Suppressor macrophage treated with lipopolysaccharide for 1 hour (primary cell): ENCODE results near the gene GRID2.

Source experiments
- DNase-seq, 3 donors: peaks; one replicate each; pipeline ENCODE4 v3.0.0-alpha.2; 2020 to 2022

GRID2 gene

DNA sequence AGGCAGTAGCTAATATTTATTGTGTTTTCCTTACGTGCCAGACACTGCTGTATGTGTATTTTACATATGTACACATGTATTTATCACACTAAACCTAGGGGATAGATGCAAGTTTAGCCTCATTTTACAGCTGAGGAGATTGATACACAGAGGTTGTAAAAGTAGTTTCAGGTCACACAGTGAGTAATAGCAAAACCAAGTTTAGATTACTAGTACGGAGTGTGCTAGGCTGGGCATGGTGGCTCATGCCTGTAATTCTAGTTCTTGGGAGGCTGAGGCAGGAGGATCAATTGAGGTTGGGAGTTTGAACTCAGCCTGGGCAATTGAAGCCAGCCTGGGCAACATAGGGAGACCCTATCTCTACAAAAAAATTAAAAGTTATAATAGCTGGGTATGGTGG, 823.7 kb downstream of the GRID2 start:
- no peak for DNase-seq

DNA sequence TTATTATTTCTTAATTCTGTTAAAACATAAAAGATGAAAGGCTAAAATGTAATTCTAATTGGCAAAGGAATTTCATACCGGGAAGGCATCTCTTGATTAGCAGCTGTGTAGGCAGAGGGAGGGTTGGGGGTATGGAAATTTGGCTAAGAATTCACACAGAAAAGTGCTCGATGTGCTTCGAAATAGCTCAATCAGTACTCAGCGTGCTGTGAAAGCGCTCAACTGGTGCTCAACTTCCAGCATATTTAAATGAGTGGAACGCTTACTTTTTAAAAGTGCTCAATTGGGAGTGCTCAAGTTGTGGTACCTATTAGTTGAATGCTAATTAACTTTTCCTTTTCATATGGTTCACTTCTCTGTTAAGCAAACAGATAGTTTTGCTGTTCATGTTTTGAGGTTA, 828.9 kb downstream of the GRID2 start:
- DNase-seq: no peak

DNA sequence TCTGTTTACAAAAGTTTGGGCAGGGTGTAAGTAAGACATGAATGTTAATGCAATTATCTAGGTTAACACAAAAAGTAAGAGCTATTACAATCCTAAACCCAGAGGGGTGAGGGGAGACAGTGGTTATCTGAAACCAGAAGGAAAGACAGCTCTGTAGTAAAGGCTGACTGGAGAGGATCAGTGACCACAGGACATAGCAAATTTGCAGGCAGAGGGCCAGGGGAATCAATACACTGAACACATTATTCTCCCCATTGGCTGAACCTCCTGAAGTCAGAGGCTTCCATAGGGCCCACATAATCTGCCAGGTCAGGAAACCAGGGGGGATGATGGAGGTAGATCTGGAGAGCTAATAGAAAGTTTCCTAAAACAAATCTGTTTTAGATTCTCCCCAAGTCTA, 835.4 kb downstream of the GRID2 start:
- DNase-seq: no peak

DNA sequence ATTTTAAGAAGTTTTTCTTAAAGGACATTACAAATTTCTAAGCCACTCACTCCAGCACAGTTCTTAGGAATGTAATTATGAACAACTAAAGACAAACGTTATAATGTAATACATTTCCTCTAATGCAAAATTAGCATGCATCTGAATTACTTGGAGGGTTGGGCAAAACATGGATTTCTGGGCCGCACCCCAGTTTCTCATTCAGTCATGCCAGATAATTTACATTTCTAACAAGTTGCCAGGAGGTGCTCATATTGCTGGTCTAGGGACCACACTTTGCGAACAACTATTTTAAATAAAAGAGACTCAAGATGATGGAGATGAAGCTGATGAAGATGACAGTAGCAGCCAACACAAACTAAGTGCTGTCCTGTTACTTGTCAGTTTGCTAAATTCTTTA, 840.1 kb downstream of the GRID2 start:
- no peak for DNase-seq

DNA sequence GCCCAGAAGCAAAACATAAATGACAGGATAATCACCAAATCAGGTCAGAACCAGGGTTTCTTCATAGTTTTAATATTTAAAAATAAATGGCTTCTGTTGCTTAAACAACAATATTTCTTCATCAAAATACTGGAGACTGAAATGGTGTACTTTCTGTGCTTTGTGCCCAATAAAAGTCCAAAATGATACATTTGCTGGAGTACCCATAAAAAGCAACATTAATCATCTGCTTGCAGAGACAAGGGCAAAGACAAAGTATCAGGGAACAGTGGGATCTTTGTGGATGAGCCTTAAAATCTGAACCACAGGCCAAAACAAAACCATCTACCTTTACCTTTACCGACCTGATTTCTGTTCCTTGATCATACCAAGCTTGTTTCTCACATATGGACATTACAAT, 840.9 kb downstream of the GRID2 start:
- DNase-seq: no peak

DNA sequence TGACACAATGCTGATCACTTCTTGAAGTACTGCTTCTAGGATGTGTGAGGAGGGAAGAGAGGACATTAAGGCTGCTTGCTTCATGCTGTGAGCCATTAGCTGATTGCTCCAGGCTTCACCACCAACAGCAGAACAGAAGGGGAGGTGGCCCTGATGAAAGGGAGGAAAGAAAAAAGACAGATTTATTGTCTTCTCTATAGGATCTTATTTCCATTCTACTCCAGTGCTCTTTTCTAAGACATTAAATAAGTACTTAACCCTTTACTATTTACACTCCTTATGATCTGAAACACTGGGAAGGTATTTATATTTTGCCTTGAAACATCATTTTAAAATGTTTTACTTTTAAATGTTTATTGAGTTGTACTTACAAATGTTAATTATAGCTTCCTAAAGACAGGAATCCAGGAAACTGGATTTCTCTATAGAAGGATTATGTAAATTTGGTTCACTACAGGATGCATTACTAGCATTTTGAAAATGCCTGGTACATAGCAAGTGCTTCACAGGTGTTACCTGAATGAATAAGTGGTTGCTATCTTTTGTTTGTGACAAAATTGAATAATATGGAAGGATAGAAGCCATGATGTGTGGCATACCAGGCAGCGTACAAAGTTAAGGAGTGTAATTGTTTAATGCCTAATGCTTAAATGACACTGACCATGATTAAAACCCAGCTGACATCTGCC, 843.9 kb downstream of the GRID2 start:
- DNase-seq: no peak

DNA sequence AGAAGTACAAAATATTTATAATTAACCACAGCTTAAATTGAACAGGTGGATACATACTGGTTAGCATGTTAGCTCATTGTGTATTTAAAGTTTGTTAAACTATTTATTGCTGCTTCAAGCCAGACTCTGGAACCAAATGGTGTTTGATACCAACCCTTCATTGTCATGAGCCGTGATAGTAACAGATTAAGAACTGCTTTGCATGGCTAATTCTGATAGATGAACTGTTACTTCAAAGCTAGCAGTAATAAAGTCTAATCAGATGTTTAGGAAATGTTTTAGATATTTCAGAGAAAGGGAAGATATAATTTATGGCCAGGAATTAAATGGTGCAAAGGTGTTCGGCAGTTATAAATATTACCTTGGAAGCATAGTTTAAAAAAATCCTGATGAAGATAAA, 848.7 kb downstream of the GRID2 start:
- no peak for DNase-seq

DNA sequence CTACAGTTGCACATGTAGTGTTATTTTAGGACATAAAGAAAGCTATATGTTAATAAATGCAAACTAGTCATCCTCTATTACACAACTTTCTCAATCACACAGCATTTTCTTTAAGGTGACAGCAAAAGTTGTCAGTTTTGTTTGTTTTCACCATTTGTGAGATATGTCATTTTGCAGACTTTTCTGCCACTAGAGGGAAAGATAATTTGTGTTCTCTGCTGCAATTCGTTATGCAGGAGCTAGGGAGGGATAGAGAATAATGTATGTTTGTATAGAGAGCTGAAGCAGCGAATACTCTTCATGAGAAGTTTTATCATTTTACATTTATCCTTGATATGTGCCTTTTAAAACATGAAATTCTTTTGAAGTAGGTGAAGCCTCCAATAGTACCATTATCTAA, 854.2 kb downstream of the GRID2 start:
- no peak for DNase-seq

DNA sequence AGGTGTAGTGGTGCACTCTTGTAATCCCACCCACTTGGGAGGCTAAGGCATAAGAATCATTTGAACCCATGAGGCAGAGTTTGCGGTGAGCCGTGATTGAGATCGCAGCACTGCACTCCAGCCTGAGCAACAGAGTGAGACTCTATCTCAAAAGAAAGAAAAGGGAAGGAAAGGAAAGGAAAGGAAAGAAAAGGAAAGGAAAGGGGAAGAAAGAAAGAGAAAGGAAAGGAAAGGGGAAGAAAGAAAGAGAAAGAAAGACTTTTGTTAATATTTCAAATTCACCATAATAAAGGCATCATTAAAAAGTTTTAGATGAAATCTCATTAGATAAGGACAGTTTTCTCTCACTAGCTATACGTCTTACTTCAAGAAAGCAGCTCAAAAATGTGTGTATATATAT, 864.3 kb downstream of the GRID2 start:
- DNase-seq: no peak

DNA sequence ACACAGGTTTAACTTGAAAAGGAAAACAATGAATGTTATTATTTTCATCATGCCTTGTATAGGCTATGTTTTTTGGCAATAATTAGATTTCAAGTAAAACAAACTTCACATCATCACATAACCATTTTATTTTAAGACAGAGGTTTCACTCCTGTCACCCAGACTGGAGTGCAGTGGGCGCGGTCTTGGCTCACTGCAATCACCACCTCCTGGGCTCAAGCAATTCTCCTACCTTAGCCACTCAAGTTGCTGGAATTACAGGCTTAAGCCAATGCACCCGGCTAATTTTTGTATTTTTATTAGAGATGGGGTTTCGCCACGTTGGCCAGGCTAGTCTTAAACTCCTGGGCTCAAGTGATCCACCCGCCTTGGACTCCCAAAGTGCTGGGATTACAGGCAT, 866.2 kb downstream of the GRID2 start:
- DNase-seq: no peak

DNA sequence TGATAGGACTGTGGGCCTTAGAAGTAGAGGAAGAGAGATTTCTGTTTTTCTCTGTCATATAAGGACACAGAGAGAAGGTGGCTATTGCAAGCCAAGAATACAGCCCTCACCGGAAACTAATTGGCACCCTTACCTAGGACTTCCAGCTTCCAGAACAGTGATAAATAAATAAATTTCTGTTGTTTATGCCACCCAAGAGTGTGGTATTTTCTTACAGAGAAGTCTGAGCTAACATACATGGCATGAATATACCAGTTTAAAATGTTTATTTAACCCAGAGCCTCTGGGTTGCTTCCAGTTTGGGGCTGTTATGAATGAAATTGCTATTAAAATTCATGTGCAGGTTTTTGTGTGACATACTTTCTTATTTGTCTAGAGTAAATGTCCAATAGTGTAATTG, 870.8 kb downstream of the GRID2 start:
- DNase-seq: no peak

DNA sequence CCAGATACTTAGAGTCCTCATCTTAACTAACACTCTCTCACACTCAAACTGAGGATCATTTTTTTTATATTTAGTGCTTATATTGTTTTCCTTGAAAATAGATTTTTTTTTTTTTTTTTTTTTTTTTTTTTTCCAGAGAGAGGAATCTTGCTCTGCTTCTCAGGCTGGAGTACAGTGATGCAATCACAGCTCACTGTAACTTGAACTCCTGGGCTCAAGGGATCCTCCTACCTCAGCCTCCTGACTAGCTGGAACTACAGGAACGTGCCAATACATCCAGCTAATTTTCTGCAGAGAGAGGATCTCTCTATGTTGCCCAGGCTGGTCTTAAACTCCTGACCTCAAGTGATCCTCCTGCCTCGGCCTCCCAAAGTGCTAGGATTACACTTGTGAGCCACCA, 874.5 kb downstream of the GRID2 start:
- no peak for DNase-seq

DNA sequence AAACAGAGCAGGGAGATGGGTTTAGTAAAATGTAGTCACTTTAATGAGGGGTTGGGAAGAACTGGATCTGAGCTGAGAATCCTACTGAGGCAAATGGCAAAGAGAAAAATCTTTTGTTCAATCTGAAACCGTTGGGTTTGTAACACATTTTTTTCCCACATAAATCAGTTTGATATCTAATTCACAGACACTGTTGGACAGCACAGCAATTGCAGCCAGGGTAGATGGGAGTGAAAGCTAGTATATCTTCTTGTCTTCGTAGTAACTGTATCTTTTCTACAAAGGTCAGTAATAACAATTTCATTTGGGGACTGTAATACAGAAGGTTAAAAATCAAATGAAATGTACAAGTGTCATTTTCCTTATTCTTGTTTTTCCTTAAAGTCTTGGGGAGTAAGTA, 875.3 kb downstream of the GRID2 start:
- DNase-seq: no peak

DNA sequence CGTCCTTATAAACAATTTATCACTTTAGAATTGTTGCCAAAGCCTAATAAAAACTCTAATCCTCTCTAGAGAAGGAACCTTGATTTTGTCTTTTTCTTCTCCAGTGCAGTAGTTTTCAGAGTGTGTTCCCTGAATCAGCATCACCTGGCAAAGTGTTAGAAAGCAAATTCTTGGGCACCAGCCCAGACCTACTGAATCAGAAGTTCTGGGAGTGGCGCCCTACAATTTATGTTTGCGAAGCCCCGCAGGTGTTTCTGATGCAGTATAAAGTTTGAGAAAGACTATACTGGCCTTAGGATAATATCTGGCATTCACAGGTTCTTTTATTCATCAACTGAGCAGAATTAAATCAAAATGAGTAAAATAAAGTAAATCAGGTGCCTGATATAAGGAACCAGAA, 879.0 kb downstream of the GRID2 start:
- DNase-seq: no peak

DNA sequence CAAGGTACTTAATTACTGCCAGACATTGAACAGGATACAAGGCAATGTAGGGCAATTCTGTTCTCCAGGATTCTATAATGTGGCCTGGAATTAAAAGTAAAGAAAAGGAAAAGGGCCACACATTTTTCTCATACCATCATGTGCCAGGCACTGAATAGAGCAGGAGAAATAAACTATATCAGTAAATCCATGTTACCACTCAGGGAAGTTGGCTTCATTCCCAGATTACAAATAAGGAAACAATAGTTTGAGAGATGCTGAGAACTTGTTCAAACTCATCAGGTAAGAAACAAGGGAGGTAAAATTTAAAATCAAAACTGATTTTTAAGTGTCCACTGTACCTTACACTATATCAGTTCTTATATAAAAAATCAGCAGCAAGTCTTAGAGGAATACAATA, 879.8 kb downstream of the GRID2 start:
- DNase-seq: no peak

DNA sequence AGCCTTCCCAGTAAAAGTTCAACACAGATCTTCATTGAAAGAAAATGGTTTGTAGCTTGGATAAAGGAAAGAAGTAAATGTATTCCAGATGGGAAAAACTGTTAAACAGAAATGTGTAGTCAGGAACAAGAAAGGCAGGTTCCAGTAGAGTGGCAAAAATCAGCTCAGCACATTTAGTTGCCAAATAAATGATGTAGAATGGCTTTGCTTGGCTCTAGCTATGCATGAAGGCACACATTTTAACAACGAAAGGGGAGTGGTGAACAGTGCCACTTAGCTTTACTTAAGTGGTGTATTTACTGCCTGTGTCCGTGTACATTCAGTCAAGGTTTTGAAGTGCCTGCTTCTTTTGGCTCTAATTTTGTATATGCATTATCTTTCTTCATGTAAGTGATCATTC, 880.3 kb downstream of the GRID2 start:
- no peak for DNase-seq

DNA sequence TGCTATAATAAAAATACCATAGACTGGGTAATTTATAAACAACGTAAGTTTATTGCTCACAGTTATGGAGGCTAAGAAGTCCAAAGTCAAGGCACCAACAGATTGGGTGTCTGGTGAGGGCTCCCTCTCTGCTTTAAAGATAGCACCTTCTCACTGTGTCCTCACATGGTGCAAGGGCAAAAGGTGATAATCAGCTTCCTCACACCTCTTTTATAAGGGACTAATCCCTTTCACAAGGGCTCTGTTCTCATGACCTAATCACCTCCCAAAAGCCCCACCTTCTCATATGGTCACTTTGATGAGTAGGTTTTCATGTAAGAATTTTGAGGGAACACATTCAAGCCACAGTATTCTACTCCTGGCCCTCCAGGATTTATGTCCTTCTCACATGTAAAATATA, 883.1 kb downstream of the GRID2 start:
- no peak for DNase-seq

DNA sequence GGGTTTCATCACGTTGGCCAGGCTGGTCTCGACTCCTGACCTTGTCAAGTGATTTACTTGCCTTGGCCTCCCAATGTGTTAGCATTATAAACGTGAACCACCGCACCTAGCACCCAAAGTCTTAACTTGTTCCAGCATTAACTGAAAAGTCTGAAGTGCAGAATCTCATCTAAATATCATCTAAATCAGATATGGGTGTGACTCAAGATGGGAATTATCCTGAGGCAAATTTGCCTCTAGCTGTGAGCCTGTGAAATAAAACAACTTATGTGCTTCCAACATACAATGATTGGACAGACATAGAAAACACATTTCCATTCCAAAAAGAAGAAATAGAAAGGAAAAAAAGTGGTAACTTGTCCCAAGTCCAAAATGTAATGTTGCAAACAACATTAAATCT, 883.7 kb downstream of the GRID2 start:
- no peak for DNase-seq

DNA sequence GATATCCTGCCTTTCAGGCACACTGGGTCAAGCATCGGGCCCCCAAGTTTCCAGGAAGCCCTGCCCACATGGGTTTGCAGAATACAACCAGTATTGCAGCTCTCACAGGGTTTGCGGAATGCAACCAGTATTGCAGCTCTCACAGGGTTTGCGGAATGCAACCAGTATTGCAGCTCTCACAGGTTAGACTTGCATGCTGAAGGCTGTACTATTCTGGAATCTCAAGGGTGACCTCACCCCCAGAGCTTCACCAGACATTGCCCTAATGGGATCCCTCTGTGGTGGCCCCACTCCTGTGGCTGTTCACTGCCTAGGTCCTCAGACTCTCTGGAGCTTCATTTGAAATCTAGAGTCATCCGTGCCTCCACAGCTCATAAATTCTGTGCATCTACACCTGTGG, 884.1 kb downstream of the GRID2 start:
- DNase-seq: no peak

DNA sequence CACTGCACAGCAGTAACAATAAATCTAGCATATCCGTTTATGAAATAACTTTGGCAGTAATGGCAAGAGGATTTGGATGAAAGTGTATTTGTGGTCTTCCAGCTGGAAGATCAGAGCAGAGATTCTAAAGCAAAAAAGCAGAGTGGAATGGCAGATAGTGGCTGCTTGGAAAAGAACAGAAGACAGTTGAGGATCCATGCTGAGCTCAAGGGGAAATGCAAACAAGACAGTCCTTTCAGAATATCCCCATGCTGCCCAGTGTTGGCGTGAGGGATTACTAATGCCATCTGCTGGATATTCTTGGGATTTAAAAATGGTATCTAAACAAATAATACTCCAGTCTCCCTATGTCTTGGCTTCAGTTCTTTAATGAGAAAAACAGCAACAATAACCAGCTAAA, 895.7 kb downstream of the GRID2 start:
- DNase-seq: no peak

DNA sequence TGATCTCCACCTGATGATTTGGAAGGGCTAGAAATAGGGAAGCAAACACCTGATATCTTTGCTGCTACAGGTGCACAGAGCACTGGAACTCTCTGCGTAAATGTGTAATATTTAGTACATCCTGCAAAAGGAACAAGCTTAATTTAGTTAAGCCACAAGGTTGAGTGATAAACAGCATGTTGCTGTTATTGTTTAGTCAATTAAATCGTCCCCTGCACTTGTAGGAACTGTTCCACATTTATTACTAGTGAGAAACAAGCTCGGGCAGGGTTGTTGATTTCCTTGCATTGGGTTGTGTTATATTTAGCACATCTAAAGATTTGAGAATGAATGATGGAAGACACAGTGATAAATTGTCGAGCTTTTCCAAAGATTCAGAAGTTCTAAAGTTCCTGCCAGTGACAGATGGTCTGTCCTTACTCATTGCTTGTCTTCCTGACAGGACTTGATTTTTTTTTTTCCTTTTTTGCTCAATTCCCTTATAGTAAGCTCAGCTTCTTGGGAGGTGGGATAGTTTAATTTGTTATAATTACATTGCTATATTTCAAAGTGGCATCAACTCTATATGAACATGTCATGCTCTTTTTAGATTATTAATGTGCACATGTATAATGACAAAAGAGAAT, 897.8 kb downstream of the GRID2 start:
- DNase-seq: no peak

DNA sequence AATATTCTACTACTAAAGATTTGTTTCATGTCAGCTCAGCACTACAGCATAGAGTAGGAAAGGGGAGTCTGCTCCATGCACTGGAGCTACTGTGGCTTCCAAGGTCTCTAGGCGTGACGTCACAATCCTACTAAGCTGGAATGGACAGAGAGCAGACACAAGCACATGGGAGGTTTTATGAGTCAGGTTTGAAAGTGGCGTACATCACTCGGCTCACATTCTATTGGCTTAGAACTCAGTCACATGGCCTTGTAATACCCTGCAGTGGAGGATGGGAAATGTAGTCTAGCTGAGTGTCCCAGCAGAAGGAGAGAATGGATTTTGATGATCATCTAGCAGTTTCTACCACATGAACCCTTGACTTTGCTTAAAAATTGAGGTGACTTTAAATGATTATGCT, 899.9 kb downstream of the GRID2 start:
- no peak for DNase-seq

DNA sequence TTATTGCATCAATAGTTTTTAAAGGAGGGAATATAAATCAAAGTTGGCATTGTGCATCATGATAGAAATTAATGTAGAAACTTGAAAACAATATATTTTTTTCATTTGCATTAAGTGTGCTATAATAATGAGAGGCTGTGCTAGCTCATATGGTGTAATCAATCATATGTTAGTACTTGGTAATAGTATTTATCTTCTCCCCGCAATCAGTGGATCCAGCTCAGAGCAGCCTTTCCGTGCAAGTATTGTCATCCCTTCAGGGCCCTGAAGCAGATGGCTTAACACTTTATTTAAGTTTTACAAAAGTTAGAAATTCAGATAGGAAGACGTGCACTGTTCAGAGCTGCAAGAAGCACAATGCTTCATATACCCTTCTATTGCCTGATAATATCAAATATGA, 908.5 kb downstream of the GRID2 start:
- no peak for DNase-seq

DNA sequence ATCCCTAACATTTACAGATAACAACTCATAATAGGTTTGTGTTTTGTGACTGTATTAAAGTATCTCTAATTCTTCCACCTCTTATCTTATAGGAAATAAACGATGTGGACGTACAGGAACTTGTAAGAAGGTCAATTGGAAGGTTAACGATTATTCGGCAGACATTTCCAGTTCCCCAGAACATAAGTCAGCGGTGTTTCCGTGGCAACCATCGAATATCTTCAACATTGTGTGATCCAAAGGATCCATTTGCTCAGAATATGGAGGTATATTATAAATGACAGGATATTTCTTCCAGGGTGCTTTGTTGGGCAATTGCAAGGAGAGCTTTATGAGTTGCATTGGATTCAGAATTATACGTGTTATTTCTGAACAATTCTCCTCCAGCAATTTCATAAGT, 912.9 kb downstream of the GRID2 start:
- DNase-seq: no peak

DNA sequence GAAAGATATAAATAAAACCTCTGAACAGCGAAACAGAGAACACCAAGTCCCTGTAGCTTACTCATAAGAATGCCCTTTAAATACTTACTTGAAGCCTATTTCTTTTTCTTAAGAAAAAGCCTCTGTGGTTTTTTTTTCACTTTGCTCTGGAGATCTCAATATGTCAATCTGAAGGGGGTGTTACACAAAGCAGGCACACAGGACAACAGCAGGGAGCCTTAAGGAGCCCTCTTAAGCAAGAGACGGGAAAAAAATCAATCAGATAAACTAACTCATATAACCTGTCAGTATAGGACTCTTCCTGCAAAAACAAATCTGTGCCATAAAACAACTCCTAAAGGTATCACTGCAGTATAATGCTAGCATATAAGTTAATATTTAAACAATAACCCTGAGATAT, 913.7 kb downstream of the GRID2 start:
- DNase-seq: no peak
